GM03348 (cell line): Measurements from ENCODE around the gene NUB1.

Experiments used
- DNase-seq: peaks from one replicate; pipeline ENCODE4 v3.0.0; 2012; ENCODE audit warnings: low spot score

The NUB1 gene

DNA sequence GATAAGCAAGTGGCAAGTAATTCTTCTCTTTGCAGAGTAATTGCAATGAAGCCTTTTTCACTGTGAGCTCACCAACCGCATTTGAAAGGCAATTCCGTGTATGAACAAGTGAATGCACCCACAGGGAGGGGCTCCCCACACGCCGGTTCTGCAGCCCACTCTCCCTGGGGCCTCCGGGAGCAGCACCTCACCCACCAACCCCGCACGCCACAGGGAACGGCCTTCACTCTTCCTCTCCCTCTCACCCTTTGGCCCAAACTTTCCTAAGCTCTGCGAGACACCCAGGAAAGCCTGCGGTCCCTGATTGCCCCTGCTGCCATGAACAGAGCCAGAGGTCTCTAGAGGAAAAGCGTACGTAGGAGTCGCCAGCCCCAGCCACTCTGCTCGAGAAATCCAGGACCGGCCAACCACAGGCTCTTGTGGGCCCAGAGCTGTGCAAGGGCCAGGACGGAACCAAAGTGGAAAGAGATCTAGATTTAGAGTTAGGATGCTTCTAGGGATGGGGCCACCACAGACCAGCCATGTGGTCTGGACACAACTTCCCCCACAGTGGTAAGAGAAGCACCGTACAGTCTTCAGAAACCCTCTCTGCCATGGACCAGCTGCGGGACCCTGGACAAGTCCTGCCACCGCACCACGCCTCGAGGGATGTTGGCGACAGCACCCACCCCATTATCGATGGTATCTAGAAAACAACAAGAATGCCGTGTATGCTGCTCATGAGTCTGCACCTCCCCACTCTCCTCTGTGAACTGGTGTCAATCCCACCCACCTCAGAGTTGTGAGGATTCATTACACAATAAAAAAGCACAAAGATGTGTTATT lies 64.7 kb downstream of the NUB1 start:
- DNase-seq: no peak

DNA sequence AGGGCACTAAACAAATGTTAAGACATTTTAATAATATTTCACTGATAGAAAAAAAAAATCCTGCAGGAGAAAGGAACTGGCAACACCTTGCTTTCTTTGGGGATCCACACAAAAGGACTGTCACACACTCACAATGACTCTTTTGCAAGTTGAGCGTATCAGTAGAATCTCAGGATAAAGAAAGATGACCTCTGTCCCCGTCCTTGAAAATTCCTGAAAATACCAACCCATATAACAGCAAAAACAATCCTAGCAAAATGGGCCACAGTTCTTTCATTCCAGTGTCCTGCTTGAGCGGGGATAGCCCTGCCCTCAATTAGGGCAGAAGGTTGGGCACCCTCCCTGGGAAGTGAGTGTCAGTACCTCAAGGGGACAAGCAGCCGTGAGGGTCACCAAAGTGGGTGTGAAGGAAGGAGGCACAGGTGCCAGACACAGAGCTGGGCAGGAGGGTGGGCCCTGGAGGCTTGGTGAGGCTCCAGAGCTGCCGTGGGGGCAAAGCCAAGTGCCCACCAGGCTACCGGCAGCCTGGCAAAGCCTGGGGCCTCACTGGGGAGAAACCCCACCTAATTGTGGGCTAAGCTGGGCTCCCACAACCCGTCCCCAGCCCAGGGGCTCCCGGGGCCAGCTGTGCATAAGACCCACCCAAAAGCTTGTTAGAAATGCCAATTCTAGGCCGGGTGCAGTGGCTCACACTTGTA lies 65.4 kb downstream of the NUB1 start:
- DNase-seq: no peak

- DNase-seq: no peak
These were observed 66.9 kb downstream of the NUB1 start for GRCh38 chr7:151408498-151408838.

GRCh38 chr7:151408839-151409666 lies 67.4 kb downstream of the NUB1 start:
- DNase-seq: no peak

GRCh38 chr7:151409667-151410404 lies 68.2 kb downstream of the NUB1 start, which contains the start of gene WDR86:
TSS of gene WDR86 (minus strand) at chr7:151410038. CDS start at chr7:151409589, 449 bp downstream.
- DNase-seq: no peak

DNA sequence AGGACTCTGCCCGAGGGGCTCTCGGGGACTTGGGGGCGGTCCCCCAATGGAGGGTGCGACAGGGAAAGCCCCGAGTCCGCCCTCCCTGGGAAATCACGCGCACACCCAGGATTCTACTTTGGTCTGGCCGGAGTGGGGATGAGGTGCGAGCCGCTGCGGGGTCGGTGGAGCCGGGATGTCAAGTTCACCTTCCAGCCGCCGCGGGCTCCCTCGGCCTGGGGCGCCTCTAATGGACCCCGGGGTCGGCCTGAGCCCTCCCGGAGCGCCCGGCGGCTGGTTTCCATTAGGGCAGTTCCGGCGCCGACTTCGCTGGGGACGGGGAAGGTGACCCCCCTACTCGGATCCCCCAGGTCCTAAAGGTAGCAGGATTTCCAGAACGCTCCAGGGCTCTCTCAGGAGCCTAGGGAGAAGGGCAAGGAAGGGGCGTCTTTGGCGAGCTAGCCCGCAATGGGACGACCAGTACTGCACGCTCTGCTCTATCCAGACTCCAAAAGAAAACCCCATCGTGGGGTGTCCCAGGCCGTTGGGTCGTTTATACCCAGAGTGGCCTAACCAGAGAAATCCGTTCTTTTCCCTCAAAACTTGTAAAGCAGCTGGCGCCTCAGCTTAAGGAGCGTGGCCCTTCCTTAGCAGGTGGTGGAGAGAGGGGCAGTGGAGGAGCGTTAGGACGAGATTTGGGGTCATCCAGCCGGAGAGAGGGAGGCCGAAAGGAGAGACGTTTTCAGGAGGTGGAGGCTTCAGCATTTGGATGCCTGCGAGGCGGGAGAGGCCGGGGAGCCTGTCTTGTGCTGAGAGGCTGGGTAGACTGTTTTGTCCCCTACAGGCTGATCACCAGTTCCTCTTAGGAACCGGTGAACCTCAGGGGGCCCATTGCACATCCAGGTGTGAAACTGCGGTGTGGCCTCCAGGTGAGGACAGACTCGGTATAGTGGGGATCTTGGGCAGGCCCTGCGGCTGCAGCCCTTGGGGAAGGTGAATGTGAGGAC lies 69.1 kb downstream of the NUB1 start:
- DNase-seq: no peak

DNA sequence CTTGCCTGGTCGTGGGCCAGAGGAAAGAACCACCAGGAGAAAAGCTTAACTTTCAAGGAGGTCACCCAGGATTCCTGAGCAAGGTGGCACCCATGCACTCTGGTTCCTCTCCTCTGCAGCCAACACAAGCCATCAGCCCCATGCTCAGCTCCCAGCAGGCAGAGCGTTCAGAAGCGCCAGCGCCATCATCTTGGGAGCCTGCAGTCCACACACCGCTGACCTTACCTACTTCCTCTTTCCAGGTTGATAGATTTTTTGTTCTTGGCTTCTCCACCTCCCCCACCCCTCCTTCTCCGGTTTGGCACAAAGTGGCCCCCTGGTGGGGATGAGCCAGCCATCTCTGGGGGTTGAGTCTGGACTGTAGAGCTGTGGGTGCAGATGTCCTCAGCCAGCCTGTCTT lies 69.9 kb downstream of the NUB1 start:
- no peak for DNase-seq

- no peak for DNase-seq
These were observed 70.7 kb downstream of the NUB1 start for GRCh38 chr7:151412318-151412717.

DNA sequence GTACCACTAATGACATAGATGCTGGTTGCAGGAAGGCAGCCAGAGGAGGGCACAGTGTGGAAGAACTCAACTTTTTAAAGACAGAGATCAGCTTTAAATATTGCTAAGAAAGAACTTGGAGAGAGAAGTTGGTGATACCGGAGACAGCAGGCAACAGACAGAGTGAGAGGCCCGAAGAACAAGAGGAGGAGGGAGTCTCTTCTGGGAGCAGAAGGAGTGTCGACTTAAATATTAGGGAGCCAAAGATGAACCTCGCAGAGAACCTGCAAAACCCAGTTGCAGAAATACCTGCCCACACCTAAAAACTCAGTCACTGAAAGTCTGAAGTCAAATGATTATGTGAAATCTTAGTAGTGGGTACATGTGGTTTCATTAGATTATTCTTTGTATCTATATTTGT lies 71.6 kb downstream of the NUB1 start:
- DNase-seq: no peak

DNA sequence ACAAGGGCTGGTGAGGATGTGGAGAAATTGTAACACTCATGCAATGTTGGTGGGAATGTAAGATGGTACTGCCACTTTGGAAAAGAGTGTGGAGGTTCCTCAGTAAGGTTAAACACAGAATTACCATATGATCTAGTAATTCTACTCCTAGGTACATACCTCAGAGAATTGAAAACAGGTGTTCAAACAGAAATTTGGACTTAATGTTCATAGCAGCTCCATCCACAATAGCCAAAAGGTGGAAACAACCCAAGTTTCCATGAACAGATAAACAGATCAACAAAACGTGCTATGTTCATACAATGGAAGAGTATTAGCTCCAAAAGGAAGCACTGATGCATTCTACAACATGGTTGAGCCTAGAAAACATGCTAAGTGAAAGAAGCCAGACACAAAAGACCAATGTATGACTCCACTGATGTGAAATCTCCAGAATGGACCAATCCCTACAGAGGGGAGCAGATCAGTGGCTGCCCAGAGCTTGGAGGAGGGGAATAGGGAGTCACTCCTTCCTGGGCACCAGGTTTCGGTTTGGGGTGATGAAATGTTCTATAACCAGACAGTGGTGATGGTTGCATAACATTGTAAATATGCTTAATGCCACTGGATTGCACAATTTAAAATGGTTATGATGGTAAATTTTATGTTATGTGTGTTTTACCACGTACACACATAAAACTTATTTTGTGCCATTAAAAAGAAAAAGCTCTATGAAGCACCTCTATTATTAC lies 73.9 kb downstream of the NUB1 start:
- DNase-seq: no peak

- no peak for DNase-seq
These were observed 74.7 kb downstream of the NUB1 start for GRCh38 chr7:151416112-151416940.

- no peak for DNase-seq
These were observed 75.3 kb downstream of the NUB1 start for GRCh38 chr7:151416941-151417315.

GRCh38 chr7:151420144-151420543 lies 78.5 kb downstream of the NUB1 start:
- no peak for DNase-seq

- no peak for DNase-seq
These were observed 80.6 kb downstream of the NUB1 start for GRCh38 chr7:151422212-151422611.

DNA sequence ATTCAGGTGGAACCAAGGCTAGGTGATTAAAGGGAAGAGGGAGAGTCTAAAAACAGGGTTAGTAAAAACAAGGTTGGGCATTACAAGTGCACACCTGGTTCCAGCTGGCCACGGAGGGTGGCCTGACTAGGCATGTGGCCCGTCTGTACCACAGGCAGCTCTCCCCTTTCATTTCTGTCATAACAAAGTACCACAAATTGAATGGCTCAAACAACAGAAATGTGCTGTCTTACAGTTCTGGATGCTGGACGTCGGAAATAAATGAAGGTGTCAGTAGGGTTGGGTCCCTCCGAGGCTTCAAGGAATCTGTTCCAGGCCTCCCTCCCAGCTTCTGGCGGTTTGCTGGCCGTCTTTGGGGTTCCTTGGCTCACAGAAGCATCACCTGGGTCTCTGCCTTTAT lies 81.6 kb downstream of the NUB1 start:
- DNase-seq: no peak

- DNase-seq: no peak
These were observed 82.3 kb downstream of the NUB1 start for GRCh38 chr7:151423936-151424335.

- DNase-seq: no peak
These were observed 83.2 kb downstream of the NUB1 start for GRCh38 chr7:151424799-151425198.

DNA sequence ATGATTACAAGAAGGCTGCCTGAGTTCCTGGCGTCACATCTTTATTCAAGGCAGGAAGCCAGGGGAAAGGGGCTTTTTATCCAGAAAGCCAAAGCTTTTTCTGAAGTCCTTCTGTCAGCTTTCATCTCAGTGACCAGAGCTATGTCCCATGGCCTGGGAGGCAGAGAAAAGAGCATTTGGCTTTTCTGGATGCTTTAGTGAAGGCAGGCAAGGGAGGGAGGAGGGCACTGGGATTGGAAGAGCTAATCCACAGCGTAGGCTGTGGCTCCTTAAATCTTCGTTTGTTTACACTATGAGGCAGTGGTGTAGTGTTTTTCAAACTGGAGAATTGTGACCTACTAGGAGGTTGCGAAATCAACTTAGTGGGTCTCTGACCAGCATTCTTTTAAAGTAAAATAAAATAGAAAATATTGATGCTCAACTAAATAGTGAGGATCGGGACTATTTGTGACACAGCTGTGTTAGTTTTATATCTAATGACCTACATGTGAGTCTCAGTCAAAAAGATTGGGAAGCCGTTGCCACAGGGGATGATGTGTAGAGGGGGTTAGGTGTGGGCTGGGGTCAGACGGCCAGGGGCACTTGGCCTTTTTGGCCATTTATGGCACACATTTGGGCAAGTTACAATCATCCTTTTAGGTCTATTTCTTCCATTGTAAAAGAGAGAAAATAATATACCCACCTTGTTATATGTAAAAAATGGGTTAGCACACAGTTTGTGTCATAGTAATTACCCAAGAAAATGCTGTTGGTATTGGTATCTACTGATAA lies 84.2 kb downstream of the NUB1 start:
- DNase-seq: peak; percentile 65
